K562 (cell line): Measurements from ENCODE around the gene RAPSN. TPM values are rescaled to one million over a fixed set of nuclear protein-coding genes. Genes with fewer than 3 reads are reported as not detected.

ENCODE experiments used
- ATF3 ChIP-seq, 2 experiments: fragments of 450-650 bp in 1 of 2; sonication (generic) in 1 of 2; formaldehyde crosslinking in 1 of 2; IDR thresholded peaks in 1 of 2; conservative IDR thresholded peaks in 1 of 2; 2 replicates each; pipeline versions ENCODE4 v1.6.1 to v1.8.1; 2016 to 2023; ENCODE audit warnings: mild to moderate bottlenecking in 2 of 2, moderate library complexity in 2 of 2, inconsistent platforms in 1 of 2, missing genetic modification reagents in 1 of 2
- CEBPB ChIP-seq: fragments of 450-650 bp; IDR thresholded peaks from 2 replicates; pipeline ENCODE4 v1.6.1; 2016; ENCODE audit warnings: missing genetic modification characterization, missing compliant biosample characterization
- CEBPG ChIP-seq, 3 experiments: fragments of 200-800 bp in 1 of 3; sonication (Bioruptor generic) in 1 of 3; sonication (generic) in 1 of 3; formaldehyde crosslinking in 1 of 3; IDR thresholded peaks in 2 of 3; conservative IDR thresholded peaks in 1 of 3; 2 replicates each; pipeline versions ENCODE4 v1.6.1 to v1.8.0; 2016 to 2022; ENCODE audit warnings: missing compliant biosample characterization in 2 of 3, missing genetic modification characterization in 2 of 3, mild to moderate bottlenecking in 1 of 3, missing genetic modification reagents in 1 of 3
- CREB1 ChIP-seq, 2 experiments: sonication (generic) in 1 of 2; formaldehyde crosslinking in 1 of 2; IDR thresholded peaks; 2 replicates each; pipeline versions ENCODE4 v1.6.1 to v1.8.0; 2012 to 2022; ENCODE audit warnings: inconsistent platforms in 1 of 2, mild to moderate bottlenecking in 1 of 2, missing genetic modification reagents in 1 of 2, moderate library complexity in 1 of 2
- CTBP1 ChIP-seq: fragments of 450-650 bp; IDR thresholded peaks from 2 replicates; pipeline ENCODE4 v1.6.1; 2016; ENCODE audit warnings: borderline replicate concordance
- DMBX1 ChIP-seq: fragments of 250-450 bp; sonication (Bioruptor Pico); IDR thresholded peaks from 2 replicates; pipeline ENCODE4 v1.8.0; 2022; ENCODE audit warnings: inconsistent platforms, mild to moderate bottlenecking, moderate library complexity, borderline replicate concordance
- FOXP4 ChIP-seq: sonication (generic); formaldehyde crosslinking; IDR thresholded peaks from 2 replicates; pipeline ENCODE4 v1.8.0; 2022; ENCODE audit warnings: mild to moderate bottlenecking, missing genetic modification reagents, borderline replicate concordance
- HLTF ChIP-seq: fragments of 450-650 bp; IDR thresholded peaks from 2 replicates; pipeline ENCODE4 v1.6.1; 2016
- HMGN3 ChIP-seq: IDR thresholded peaks from 2 replicates; pipeline ENCODE4 v1.6.1; 2011; ENCODE audit warnings: borderline replicate concordance, low read depth, mild to moderate bottlenecking, mixed read lengths, low read length; ENCODE audit not compliant: insufficient read length; ENCODE audit errors: extremely low read depth
- MLLT1 ChIP-seq, 2 experiments: fragments of 450-650 bp; IDR thresholded peaks; 2 replicates each; pipeline ENCODE4 v1.6.1; 2016
- MTA1 ChIP-seq: fragments of 450-650 bp; IDR thresholded peaks from 2 replicates; pipeline ENCODE4 v1.6.1; 2017; ENCODE audit warnings: borderline replicate concordance
- POLR2H ChIP-seq: IDR thresholded peaks from 2 replicates; pipeline ENCODE4 v1.6.1; 2016; ENCODE audit warnings: missing genetic modification characterization, low read depth, mild to moderate bottlenecking, control low read depth, missing compliant biosample characterization, moderate library complexity
- PTTG1 ChIP-seq: fragments of 450-650 bp; IDR thresholded peaks from 2 replicates; pipeline ENCODE4 v1.6.1; 2016; ENCODE audit warnings: low read depth, mild to moderate bottlenecking, missing genetic modification characterization, missing compliant biosample characterization
- SUPT5H ChIP-seq: fragments of 450-650 bp; IDR thresholded peaks from 2 replicates; pipeline ENCODE4 v1.6.1; 2016
- THRAP3 ChIP-seq: fragments of 450-650 bp; IDR thresholded peaks from 2 replicates; pipeline ENCODE4 v1.6.1; 2016; ENCODE audit warnings: mild to moderate bottlenecking, inconsistent platforms, borderline replicate concordance
- YY1 ChIP-seq, 3 experiments: IDR thresholded peaks; 2 replicates each; pipeline ENCODE4 v1.6.1; 2011; ENCODE audit warnings: low read length in 2 of 3, mild to moderate bottlenecking in 2 of 3, moderate library complexity in 2 of 3, borderline replicate concordance in 1 of 3, control low read depth in 1 of 3, low read depth in 1 of 3; ENCODE audit not compliant: insufficient read depth in 3 of 3, insufficient replicate concordance in 2 of 3, control insufficient read depth in 1 of 3, insufficient read length in 1 of 3; ENCODE audit errors: extremely low read depth in 1 of 3
- ZNF253 ChIP-seq: fragments of 250-450 bp; sonication (Bioruptor Pico); conservative IDR thresholded peaks from 2 replicates; pipeline ENCODE4 v1.6.1; 2021; ENCODE audit warnings: mild to moderate bottlenecking
- ZNF583 ChIP-seq: fragments of 250-450 bp; sonication (Bioruptor Pico); IDR thresholded peaks from 2 replicates; pipeline ENCODE4 v1.4.0; 2020
- polyA plus RNA-seq, 8 experiments: library from polyadenylated mRNA; depleted of rRNA in 4 of 8; stranded (reverse) in 5 of 8; unstranded in 3 of 8; fragments of >200 nt; fragmentation: Nextera tagmentation in 2 of 8; fragmentation: Illumina TruSeq in 1 of 8; extraction: Ambion mirVana in 2 of 8; extraction: Trizol in 1 of 8; gene quantifications; 2 replicates each; pipeline versions ENCODE4 v1.2.1 to v1.2.3, GENCODE V29; 2011 to 2014; ENCODE audit warnings: inconsistent platforms in 1 of 8, missing spikeins in 1 of 8
- total RNA-seq, 7 experiments: library from RNA; depleted of rRNA in 6 of 7; stranded (reverse); fragments of >200 nt in 6 of 7; fragmentation: Illumina TruSeq in 2 of 7; extraction: Trizol in 2 of 7; gene quantifications; 2 replicates each; pipeline versions ENCODE4 v1.2.1 to v1.2.3, GENCODE V29; 2011 to 2021; ENCODE audit warnings: low replicate concordance in 1 of 7
- TF ChIP-seq, protein P1 (sequence below): fragments of 450-650 bp; IDR thresholded peaks from 2 replicates; pipeline ENCODE4 v1.6.1; 2014; ENCODE audit warnings: low read depth, mild to moderate bottlenecking, moderate library complexity, borderline replicate concordance

The RAPSN gene
- total and polyA plus RNA-seq, 9 of the 15 experiments (the other 6 are each of a cell fraction or from before 2014, with no cell fraction given) = 0.06 to 0.11 TPM; not detected in 7

GRCh38 chr11:47495011-47495855 lies 46.3 kb upstream of the RAPSN start (continued):
- TF ChIP-seq THRAP3 = no peak
- TF ChIP-seq SUPT5H = no peak
- no peak for TF ChIP-seq CREB1 (IDR thresholded peaks at IDR 0.05)
- TF ChIP-seq CREB1 (CRISPR knock-in tag; IDR thresholded peaks at IDR 0.05) = no peak
- no peak for TF ChIP-seq ZNF583
- TF ChIP-seq DMBX1 (CRISPR knock-in tag) = peak; percentile 57; the same call in 1 of the 2 replicates
- TF ChIP-seq CEBPG (CRISPR knock-in tag; IDR thresholded peaks at IDR 0.05) = peak; percentile 77
- TF ChIP-seq CEBPG (tag; conservative IDR thresholded peaks at IDR 0.05 in 1 of 2, IDR thresholded peaks at IDR 0.05 in 1 of 2) = peak; percentile 76 to 97
- peak; percentile 75 for TF ChIP-seq ATF3 (IDR thresholded peaks at IDR 0.05)
- no peak for TF ChIP-seq ATF3 (CRISPR knock-in tag; conservative IDR thresholded peaks at IDR 0.05)
- 0 out of 2 replicates have a peak, but pooled peaks have one; percentile 28 for TF ChIP-seq POLR2H (tag)
- no peak for TF ChIP-seq MTA1
- TF ChIP-seq MLLT1 (IDR thresholded peaks at IDR 0.05) = no peak
- peak; percentile 55 for TF ChIP-seq CEBPB (tag)
- no peak for TF ChIP-seq YY1 (IDR thresholded peaks at IDR 0.05; ENCODE audit: borderline replicate concordance in 1 of 3, control insufficient read depth in 1 of 3, extremely low read depth in 1 of 3, insufficient read depth in 3 of 3, insufficient read length in 1 of 3, insufficient replicate concordance in 2 of 3, low read depth in 1 of 3, low read length in 2 of 3)
- TF ChIP-seq PTTG1 (tag) = 0 out of 2 replicates have a peak, but pooled peaks have one; percentile 22
- TF ChIP-seq ZNF253 (CRISPR knock-in tag) = no peak
- TF ChIP-seq CTBP1 = 0 out of 2 replicates have a peak, but pooled peaks have one; percentile 8
- no peak for TF ChIP-seq FOXP4 (CRISPR knock-in tag)
- TF ChIP-seq HMGN3 = no peak
- TF ChIP-seq, protein P1, sequence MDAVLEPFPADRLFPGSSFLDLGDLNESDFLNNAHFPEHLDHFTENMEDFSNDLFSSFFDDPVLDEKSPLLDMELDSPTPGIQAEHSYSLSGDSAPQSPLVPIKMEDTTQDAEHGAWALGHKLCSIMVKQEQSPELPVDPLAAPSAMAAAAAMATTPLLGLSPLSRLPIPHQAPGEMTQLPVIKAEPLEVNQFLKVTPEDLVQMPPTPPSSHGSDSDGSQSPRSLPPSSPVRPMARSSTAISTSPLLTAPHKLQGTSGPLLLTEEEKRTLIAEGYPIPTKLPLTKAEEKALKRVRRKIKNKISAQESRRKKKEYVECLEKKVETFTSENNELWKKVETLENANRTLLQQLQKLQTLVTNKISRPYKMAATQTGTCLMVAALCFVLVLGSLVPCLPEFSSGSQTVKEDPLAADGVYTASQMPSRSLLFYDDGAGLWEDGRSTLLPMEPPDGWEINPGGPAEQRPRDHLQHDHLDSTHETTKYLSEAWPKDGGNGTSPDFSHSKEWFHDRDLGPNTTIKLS = no peak
- TF ChIP-seq HLTF = no peak
